Measurements from ENCODE around the gene GXYLT2. TPM values are rescaled to one million over a fixed set of nuclear protein-coding genes. Genes with fewer than 3 reads are reported as not detected.
A peak's percentile ranks its signal among the peaks of the same experiment; 100 is the strongest.

GXYLT2 gene
- total RNA-seq, 4 donors from 2014 or later, result 1.3 to 74.1 (median 18.5) TPM

- no peak for DNase-seq
- intact Hi-C loops (cut with DNase I; ENCODE audit: low total_unique reads), result no loop called here
- H3K4me1 ChIP-seq, result no peaks in the 10 kb centered on the region
- no peak overlapping the region for H3K4me3 ChIP-seq
- no peaks in the 10 kb centered on the region for H3K36me3 ChIP-seq
- H3K9me3 ChIP-seq, result no peaks in the 10 kb centered on the region
- no peaks in the 10 kb centered on the region for H3K27me3 ChIP-seq
- no peak overlapping the region for H3K27ac ChIP-seq
- TF ChIP-seq POLR2A (IDR thresholded peaks at IDR 0.05), result no peak
- TF ChIP-seq, protein P1, sequence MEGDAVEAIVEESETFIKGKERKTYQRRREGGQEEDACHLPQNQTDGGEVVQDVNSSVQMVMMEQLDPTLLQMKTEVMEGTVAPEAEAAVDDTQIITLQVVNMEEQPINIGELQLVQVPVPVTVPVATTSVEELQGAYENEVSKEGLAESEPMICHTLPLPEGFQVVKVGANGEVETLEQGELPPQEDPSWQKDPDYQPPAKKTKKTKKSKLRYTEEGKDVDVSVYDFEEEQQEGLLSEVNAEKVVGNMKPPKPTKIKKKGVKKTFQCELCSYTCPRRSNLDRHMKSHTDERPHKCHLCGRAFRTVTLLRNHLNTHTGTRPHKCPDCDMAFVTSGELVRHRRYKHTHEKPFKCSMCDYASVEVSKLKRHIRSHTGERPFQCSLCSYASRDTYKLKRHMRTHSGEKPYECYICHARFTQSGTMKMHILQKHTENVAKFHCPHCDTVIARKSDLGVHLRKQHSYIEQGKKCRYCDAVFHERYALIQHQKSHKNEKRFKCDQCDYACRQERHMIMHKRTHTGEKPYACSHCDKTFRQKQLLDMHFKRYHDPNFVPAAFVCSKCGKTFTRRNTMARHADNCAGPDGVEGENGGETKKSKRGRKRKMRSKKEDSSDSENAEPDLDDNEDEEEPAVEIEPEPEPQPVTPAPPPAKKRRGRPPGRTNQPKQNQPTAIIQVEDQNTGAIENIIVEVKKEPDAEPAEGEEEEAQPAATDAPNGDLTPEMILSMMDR (IDR thresholded peaks at IDR 0.05), result no peak
Measured at GRCh38 chr3:72949016-72949415, 61.2 kb downstream of the GXYLT2 start.

GRCh38 chr3:72950372-72950771 is 62.5 kb downstream of the GXYLT2 start:
- no peaks in the 10 kb centered on the region for H3K27me3 ChIP-seq
- H3K36me3 ChIP-seq, result no peaks in the 10 kb centered on the region
- TF ChIP-seq, protein P1 (IDR thresholded peaks at IDR 0.05), result no peak
- TF ChIP-seq POLR2A (IDR thresholded peaks at IDR 0.05), result no peak
- intact Hi-C loops (cut with DNase I; ENCODE audit: low total_unique reads), result no loop called here
- H3K27ac ChIP-seq, result no peak overlapping the region
- no peaks in the 10 kb centered on the region for H3K4me1 ChIP-seq
- no peak overlapping the region for H3K4me3 ChIP-seq
- no peak for DNase-seq
- H3K9me3 ChIP-seq, result no peaks in the 10 kb centered on the region

GRCh38 chr3:72950801-72951200 is 63.0 kb downstream of the GXYLT2 start:
- Histone ChIP-seq H3K9me3 (no peaks in the 10 kb centered on the region), H3K4me3 (no peak overlapping the region), H3K4me1 (no peaks in the 10 kb centered on the region), H3K27me3 (no peaks in the 10 kb centered on the region), H3K27ac (no peak overlapping the region), H3K36me3 (no peaks in the 10 kb centered on the region)
- DNase-seq, result no peak
- intact Hi-C loops (cut with DNase I; ENCODE audit: low total_unique reads), result no loop called here
- TF ChIP-seq, protein P1 (IDR thresholded peaks at IDR 0.05), result no peak
- TF ChIP-seq POLR2A (IDR thresholded peaks at IDR 0.05), result no peak

DNA sequence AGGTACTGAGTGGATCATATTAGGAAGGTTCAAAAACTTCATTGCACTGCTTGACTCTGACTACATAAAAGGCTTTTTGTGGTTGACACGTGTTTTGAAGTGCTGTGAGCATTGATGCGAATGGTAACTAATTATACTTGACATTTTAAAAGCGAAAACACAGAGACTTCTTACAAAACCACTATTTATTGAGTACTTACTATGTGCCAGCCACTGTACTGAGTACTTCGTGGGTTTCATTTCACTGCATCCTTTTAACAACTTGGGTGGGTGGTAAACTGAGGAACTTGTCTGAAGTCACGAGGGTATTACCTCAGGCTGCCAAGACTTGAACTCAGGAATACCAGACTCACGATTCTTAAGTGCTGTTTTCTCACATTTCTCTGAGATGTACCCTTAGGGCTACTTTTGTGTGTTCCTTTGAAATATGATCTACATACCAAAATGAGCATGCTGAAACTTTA is 63.4 kb downstream of the GXYLT2 start:
- TF ChIP-seq, protein P1 (IDR thresholded peaks at IDR 0.05), result no peak
- TF ChIP-seq POLR2A (IDR thresholded peaks at IDR 0.05), result no peak
- Histone ChIP-seq H3K9me3 (no peaks in the 10 kb centered on the region), H3K4me3 (no peak overlapping the region), H3K36me3 (no peaks in the 10 kb centered on the region), H3K4me1 (no peaks in the 10 kb centered on the region), H3K27me3 (no peaks in the 10 kb centered on the region), H3K27ac (no peak overlapping the region)
- intact Hi-C loops (cut with DNase I; ENCODE audit: low total_unique reads), result no loop called here
- DNase-seq, result no peak

- H3K27me3 ChIP-seq, result no peaks in the 10 kb centered on the region
- intact Hi-C loops (cut with DNase I; ENCODE audit: low total_unique reads), result no loop called here
- no peaks in the 10 kb centered on the region for H3K9me3 ChIP-seq
- no peak overlapping the region for H3K4me3 ChIP-seq
- H3K4me1 ChIP-seq, result no peaks in the 10 kb centered on the region
- H3K36me3 ChIP-seq, result no peaks in the 10 kb centered on the region
- H3K27ac ChIP-seq, result peak overlapping the region in 1 of 2 donors; percentile 3
- peak; percentile 34 to 54 for DNase-seq
- TF ChIP-seq, protein P1 (IDR thresholded peaks at IDR 0.05), result no peak
- TF ChIP-seq POLR2A (IDR thresholded peaks at IDR 0.05), result no peak
Measured at GRCh38 chr3:72953325-72953956, 65.6 kb downstream of the GXYLT2 start.

Measured in uterus (tissue), 4 donors.